ENCODE data around the gene TNFRSF21. TPM values are rescaled to one million over a fixed set of nuclear protein-coding genes. Genes with fewer than 3 reads are reported as not detected.

The TNFRSF21 gene
- total and polyA plus RNA-seq, 9 of the 15 experiments (the other 6 are each of a cell fraction or from before 2014, with no cell fraction given) = 0.63 to 5.7 (median 2.2) TPM

DNA sequence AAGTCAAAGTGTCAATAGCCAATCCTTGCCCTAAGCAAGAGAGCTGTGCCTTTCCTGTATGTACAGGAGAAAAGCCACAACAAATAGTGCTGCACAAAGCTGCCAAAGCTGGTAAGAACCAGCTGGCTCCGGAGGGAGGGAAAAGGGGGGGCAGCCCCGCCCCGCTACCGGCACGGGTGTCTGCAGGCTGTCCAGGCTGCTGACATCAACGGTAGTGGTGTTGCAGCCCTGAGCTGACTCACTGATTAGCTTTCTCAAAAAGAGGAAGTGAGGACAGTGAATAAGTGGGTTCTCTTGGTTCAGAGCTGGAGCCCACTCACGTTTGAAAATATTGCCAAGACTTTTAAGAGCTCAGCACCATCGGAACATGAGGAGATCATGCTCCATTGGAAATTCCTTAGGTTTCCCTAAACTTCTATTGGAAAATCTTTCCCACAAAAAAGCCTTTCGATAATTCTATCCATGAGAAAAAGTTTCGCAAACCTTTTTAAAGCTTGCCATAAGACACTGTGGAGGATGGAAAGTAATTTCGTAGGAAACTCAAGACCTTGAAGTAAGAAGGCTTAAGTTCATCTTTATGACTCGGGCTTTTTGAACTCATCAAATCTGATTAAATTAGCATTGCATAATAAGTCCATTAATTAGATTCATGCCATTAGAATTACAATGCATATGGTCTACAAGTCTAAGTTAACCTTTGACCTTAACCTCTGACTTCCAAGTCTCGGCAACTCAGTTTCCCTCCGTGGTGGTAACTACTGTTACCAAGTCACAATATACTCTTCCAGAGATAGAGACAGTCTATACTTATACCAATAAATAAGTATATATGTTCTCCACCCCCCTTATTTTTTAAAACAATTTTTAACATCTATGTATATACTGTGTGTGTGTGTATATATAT is 67.0 kb downstream of the TNFRSF21 start (continued):
- TF ChIP-seq TFAM (CRISPR knock-in tag; conservative IDR thresholded peaks at IDR 0.05) (no peak), EZH2 (IDR thresholded peaks at IDR 0.05; ENCODE audit: borderline replicate concordance, low read depth, low read length) (no peak), SRSF9 (IDR thresholded peaks at IDR 0.05; ENCODE audit: borderline replicate concordance, low read depth, low read length) (no peak), NFRKB (IDR thresholded peaks at IDR 0.05; ENCODE audit: low read depth) (peak; percentile 9; the same call in 1 of the 2 replicates), ZBTB8A (IDR thresholded peaks at IDR 0.05; ENCODE audit: partially characterized antibody) (no peak), CBX3 (IDR thresholded peaks at IDR 0.05; ENCODE audit: borderline replicate concordance in 1 of 2, low read length in 2 of 2) (peak in 1 of 2 experiments; percentile 87; a peak in 1 of 3 replicates), LCOR (CRISPR knock-in tag; IDR thresholded peaks at IDR 0.05) (peak; percentile 78), NR2C1 (IDR thresholded peaks at IDR 0.05) (peak; percentile 94), NR2C1 (tag; IDR thresholded peaks at IDR 0.05) (peak; percentile 95), PHF8 (IDR thresholded peaks at IDR 0.05; ENCODE audit: borderline replicate concordance, low read length) (no peak), SAFB2 (IDR thresholded peaks at IDR 0.05; ENCODE audit: borderline replicate concordance, low read depth, low read length, severe bottlenecking) (no peak), FOS (IDR thresholded peaks at IDR 0.05; ENCODE audit: extremely low read depth, insufficient read length) (peak; percentile 48), TEAD2 (tag; IDR thresholded peaks at IDR 0.05) (no peak), ARID3A (IDR thresholded peaks at IDR 0.05; ENCODE audit: borderline replicate concordance, low read depth, low read length) (0 out of 2 replicates have a peak, but pooled peaks have one; percentile 34), KDM4B (IDR thresholded peaks at IDR 0.05; ENCODE audit: borderline replicate concordance in 2 of 2, low read depth in 1 of 2) (peak in 1 of 2 experiments; percentile 98; a peak in 2 of 4 replicates), HMGN3 (IDR thresholded peaks at IDR 0.05; ENCODE audit: borderline replicate concordance, extremely low read depth, insufficient read length, low read depth, low read length) (peak; percentile 99), SMC3 (conservative IDR thresholded peaks at IDR 0.05; ENCODE audit: insufficient read depth, low read depth, low read length) (0 out of 2 replicates have a peak, but pooled peaks have one; percentile 6)
- TF ChIP-seq, protein P1, sequence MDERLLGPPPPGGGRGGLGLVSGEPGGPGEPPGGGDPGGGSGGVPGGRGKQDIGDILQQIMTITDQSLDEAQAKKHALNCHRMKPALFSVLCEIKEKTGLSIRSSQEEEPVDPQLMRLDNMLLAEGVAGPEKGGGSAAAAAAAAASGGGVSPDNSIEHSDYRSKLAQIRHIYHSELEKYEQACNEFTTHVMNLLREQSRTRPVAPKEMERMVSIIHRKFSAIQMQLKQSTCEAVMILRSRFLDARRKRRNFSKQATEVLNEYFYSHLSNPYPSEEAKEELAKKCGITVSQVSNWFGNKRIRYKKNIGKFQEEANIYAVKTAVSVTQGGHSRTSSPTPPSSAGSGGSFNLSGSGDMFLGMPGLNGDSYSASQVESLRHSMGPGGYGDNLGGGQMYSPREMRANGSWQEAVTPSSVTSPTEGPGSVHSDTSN (CRISPR knock-in tag; IDR thresholded peaks at IDR 0.05; ENCODE audit: low read depth) = no peak
- TF ChIP-seq, protein P1 (tag; conservative IDR thresholded peaks at IDR 0.05; ENCODE audit: low read depth) = peak; percentile 72
- TF ChIP-seq, protein P2, sequence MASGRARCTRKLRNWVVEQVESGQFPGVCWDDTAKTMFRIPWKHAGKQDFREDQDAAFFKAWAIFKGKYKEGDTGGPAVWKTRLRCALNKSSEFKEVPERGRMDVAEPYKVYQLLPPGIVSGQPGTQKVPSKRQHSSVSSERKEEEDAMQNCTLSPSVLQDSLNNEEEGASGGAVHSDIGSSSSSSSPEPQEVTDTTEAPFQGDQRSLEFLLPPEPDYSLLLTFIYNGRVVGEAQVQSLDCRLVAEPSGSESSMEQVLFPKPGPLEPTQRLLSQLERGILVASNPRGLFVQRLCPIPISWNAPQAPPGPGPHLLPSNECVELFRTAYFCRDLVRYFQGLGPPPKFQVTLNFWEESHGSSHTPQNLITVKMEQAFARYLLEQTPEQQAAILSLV (tag; IDR thresholded peaks at IDR 0.05) = no peak
